Measurements from ENCODE around the gene ACTL8. TPM values are rescaled to one million over a fixed set of nuclear protein-coding genes. Genes with fewer than 3 reads are reported as not detected.

Gene ACTL8
- total and polyA plus RNA-seq, 12 donors: not detected

- H3K4me3 ChIP-seq: no peak overlapping the region
- intact Hi-C loops (cut with DNase I): no loop called here
- no peaks in the 10 kb centered on the region for H3K36me3 ChIP-seq (replicated peaks in 1 of 2)
- TF ChIP-seq POLR2A (IDR thresholded peaks at IDR 0.05) (no peak), CTCF (IDR thresholded peaks at IDR 0.05) (no peak)
- H3K27me3 ChIP-seq: no peaks in the 10 kb centered on the region
- H3K27ac ChIP-seq: no peak overlapping the region
- no peaks in the 10 kb centered on the region for H3K9me3 ChIP-seq (replicated peaks in 1 of 3)
- 62 to 70% (median 70%) methylated on average over 5 to 7 of the region's 7 CpGs for WGBS, 4 donors
- no peak for DNase-seq
- no peaks in the 10 kb centered on the region for H3K4me1 ChIP-seq (replicated peaks in 1 of 2)
Measured at GRCh38 chr1:17725811-17726582, 29.1 kb upstream of the ACTL8 start.

GRCh38 chr1:17728123-17728712 lies 26.9 kb upstream of the ACTL8 start:
- Histone ChIP-seq H3K27ac (no peak overlapping the region), H3K4me1 (replicated peaks in 1 of 2) (no peaks in the 10 kb centered on the region), H3K27me3 (no peaks in the 10 kb centered on the region), H3K9me3 (replicated peaks in 1 of 3) (no peaks in the 10 kb centered on the region), H3K36me3 (replicated peaks in 1 of 2) (no peaks in the 10 kb centered on the region), H3K4me3 (no peak overlapping the region)
- DNase-seq: no peak
- TF ChIP-seq POLR2A (IDR thresholded peaks at IDR 0.05): no peak
- no peak for TF ChIP-seq CTCF (IDR thresholded peaks at IDR 0.05)
- WGBS, 4 donors: 85 to 98% (median 88%) methylated on average over 6 of the region's 6 CpGs
- intact Hi-C loops (cut with DNase I): no loop called here

- Histone ChIP-seq H3K36me3 (replicated peaks in 1 of 2) (no peaks in the 10 kb centered on the region), H3K4me3 (no peak overlapping the region), H3K27me3 (no peaks in the 10 kb centered on the region), H3K27ac (no peak overlapping the region), H3K9me3 (replicated peaks in 1 of 3) (no peaks in the 10 kb centered on the region), H3K4me1 (replicated peaks in 1 of 2) (no peaks in the 10 kb centered on the region)
- 69 to 84% (median 76%) methylated on average over 11 to 12 of the region's 12 CpGs for WGBS, 4 donors
- intact Hi-C loops (cut with DNase I): no loop called here
- DNase-seq: no peak
- no peak for TF ChIP-seq POLR2A (IDR thresholded peaks at IDR 0.05)
- no peak for TF ChIP-seq CTCF (IDR thresholded peaks at IDR 0.05)
Measured at GRCh38 chr1:17729248-17729647, 25.9 kb upstream of the ACTL8 start.

- TF ChIP-seq CTCF (IDR thresholded peaks at IDR 0.05): no peak
- TF ChIP-seq POLR2A (IDR thresholded peaks at IDR 0.05): no peak
- no peak overlapping the region for H3K4me3 ChIP-seq
- 75 to 85% (median 78%) methylated on average over 9 to 10 of the region's 10 CpGs for WGBS, 4 donors
- no peak for DNase-seq
- H3K27ac ChIP-seq: no peak overlapping the region
- intact Hi-C loops (cut with DNase I): no loop called here
- H3K4me1 ChIP-seq (replicated peaks in 1 of 2): no peaks in the 10 kb centered on the region
- H3K9me3 ChIP-seq (replicated peaks in 1 of 3): no peaks in the 10 kb centered on the region
- H3K27me3 ChIP-seq: no peaks in the 10 kb centered on the region
- H3K36me3 ChIP-seq (replicated peaks in 1 of 2): no peaks in the 10 kb centered on the region
Measured at GRCh38 chr1:17729909-17730308, 25.2 kb upstream of the ACTL8 start.
